Dermis blood vessel endothelial cell (primary cell): ENCODE results near the gene FAM3C. TPM values are rescaled to one million over a fixed set of nuclear protein-coding genes. Genes with fewer than 3 reads are reported as not detected.

Experiments
- DNase-seq: peaks from one replicate; pipeline ENCODE4 v3.0.0; 2010
- total RNA-seq: library from RNA; depleted of rRNA; stranded (reverse); fragments of >200 nt; gene quantifications from 2 replicates; pipeline ENCODE4 v1.2.3, GENCODE V29; 2014

The FAM3C gene
- total RNA-seq, 1 donor from 2014 or later: 39.8 TPM

- no peak for DNase-seq
Measured at GRCh38 chr7:121376979-121377378, 19.1 kb downstream of the FAM3C start.

DNA sequence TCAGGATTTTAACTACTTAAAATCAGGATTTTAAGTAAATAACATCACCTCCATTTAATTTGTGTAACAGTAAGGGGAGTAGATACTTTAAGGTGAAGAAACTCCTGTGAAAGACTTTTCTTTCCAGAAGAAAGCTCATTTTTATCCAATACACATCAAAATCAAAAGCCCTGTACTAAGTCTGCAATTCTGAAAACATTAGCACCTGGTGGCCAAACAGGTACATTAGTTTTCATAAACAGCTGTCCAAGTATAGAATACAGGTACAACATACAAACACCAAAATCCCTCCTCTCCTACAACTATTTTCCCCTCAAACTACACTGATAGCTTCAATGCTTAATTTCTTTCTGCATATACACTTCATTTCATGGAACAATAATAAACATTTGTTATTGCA, 22.9 kb downstream of the FAM3C start:
- DNase-seq: no peak

DNA sequence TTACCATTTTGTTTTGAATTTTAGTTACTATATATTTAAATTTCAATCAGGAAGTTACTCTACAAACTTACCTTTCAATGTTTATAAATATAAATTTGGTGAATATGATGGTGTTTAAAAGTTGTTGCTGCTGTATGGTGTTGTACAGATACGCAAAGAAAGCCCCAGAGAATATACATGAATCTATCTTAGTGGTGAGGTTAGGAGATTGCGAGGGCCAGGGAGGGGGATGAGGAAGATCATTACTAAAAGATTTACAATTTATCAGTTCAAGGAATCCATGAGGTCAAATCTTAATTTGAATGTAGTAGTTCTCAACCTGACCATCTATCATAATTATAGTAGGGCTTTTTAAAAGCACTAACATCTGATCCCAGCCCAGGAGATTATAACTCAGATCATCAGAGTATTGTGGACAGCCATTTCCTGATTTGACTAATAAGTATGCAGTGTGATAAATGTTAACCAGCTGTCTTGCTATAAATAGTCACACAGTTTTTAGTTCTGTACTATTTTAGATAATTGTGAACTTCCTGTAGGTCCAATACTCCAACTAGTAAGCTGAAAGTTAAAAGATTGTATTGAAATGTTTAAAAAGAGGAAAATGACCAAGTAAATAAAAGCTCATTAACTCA, 23.6 kb downstream of the FAM3C start:
- DNase-seq: peak; percentile 45

DNA sequence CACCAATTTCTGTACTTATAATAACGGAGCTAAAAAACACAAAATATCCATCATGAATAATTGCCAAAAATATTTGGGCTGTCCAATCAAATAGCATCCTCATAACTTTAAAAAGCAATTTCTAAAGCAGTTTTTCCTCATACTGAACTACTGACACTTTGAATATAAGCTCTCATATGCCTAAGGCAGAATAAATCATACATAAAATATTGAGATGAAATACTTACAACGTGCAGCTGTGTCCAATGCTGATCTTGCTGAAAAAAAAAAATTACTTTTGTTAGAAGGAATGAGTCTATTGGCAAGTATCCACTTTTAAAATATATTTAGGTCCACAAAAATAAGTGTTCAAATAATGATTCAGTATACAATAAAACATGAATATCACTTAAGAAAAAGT, 24.2 kb downstream of the FAM3C start:
- DNase-seq: no peak

DNA sequence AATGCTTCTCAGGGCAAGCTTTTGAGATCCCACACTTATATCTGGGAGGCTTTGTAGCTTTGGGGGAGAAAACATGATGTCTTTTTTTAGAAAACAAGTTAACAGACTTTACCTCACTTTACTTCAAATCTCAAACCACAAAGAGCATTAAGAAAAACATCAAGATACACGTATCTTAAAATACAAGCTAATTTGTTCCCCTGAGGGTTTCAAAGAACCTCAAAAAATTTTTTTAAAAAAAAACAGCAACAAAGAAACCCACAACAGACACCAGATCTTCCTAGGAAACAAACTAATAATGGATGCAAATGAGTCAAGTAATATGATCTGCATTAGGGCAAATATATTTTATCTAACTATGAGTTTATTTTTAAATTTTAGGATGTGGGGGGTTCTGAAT, 24.7 kb downstream of the FAM3C start:
- DNase-seq: no peak

GRCh38 chr7:121369462-121369861, 26.6 kb downstream of the FAM3C start:
- peak; percentile 46 for DNase-seq

DNA sequence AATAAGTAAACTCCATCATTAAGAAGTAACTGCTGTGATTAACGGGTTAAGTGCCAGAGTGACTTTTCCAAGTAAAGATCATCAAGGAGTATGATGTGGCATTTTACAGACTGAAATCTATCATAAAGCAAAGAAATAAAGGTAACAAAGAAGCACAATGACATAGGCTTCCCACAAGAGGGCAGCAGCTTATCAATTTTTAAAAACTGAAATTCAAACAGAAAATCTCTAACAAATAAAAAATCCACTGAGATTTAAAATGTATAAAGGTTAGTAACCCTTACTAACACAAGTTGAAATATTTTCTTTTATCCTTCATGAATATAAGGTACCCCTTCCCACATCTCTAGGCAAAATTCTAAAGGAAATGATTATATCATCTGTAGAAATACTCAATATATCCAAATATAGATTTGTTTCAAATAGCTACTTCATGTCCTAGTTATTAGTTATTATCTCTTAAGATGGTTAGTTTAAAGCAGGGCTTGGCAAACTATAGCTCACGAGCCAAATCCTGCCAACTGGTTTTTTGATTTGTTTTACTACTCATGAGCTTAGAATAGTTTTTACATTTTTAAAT, 29.2 kb downstream of the FAM3C start:
- peak; percentile 72 for DNase-seq

DNA sequence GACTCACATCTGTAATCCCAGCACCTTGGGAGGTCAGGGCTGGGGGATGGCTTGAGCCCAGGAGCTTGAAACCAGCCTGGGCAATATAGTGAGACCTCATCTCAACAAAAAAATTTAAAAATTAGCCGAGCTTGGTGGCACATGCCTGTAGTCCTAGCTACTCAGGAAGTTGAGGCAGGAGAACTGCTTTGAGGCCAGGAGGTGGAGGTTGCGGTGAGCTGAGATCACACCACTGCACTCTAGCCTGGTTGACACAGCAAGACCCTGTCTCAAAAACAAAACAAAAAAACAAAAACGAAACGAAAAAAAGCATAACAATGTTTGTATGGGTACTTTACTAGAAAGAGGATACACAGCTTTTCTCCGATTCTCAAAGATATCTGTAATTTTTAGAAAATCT, 35.5 kb downstream of the FAM3C start:
- no peak for DNase-seq

GRCh38 chr7:121355574-121355973, 40.5 kb downstream of the FAM3C start:
- no peak for DNase-seq

DNA sequence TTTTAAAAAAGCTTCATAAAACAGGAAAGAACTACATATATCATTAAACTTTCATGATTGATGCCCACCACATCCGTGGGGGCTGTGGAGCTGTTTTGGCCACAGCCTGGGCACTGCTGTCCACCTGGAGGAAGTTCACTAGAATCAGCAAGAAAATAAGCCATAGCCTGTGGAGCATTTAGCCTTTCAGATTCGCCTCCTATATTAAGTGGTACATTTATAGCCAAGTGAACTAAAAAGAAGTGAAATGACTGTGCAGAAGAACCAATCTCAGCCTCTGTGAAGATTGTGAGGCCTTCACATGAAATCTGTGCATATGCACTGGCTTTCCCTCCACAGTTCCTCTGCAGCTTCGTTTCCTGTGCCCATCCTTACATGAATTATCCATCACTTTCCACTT, 43.8 kb downstream of the FAM3C start:
- no peak for DNase-seq

- DNase-seq: no peak
Measured at GRCh38 chr7:121351682-121352081, 44.4 kb downstream of the FAM3C start.

GRCh38 chr7:121344497-121344896, 51.6 kb downstream of the FAM3C start:
- no peak for DNase-seq

- no peak for DNase-seq
Measured at GRCh38 chr7:121344093-121344492, 52.0 kb downstream of the FAM3C start.

DNA sequence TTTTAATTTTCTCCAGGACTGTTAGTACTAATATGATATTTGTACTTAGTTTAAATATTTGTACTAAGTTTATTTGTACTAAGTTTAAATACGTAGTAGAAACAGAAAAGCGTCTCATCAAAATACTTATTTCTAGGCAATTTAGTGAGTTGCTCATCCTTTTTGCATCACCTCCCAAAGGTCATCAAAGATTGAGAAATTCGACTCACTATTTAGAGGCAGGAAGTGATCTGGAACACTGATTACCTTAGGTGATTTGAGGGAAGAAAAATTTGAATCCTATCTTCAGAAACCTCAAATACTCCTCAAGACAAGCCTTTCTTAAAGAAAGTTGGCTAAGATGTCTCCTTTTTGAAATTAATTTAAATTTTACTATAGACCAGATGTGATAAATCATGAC, 52.8 kb downstream of the FAM3C start:
- no peak for DNase-seq

DNA sequence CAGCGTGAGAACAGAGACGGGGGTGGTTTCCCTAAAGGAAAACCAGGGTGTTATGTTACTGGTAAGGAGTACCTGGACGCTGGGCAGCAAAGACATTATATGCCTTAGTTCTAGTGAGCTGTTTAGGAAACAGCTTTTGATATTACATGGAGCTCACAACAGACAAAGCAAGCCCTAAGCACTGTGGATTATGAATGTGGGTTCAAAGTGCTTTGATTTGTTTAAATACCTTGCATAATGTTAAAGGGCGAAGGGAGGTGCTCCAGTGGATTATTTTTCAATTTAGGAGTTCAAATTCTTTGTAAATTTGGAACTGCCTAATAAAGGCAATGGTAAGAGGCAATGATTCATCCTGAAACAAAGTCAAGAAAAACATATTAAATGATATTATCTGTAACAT, 53.5 kb downstream of the FAM3C start:
- DNase-seq: no peak

DNA sequence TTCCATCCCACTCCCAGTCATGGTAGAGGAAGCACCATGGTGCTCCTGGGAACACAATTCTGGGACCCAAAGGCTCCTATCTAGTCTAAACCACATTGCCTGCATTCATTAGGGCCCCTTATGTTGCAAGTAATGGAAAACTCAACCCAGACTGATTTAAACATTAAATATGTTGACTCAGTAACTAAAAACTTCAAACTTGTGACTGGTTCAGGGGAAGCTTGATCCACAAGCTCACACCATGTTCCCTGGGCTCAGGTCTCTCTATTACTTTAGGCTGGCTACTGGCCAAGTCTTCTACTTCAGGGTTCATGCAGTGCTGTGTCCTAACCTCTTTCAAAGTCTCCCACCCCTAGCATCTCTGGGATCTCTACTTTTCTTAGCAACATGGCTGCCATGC, 54.2 kb downstream of the FAM3C start:
- DNase-seq: no peak

GRCh38 chr7:121339082-121339481, 57.0 kb downstream of the FAM3C start:
- no peak for DNase-seq

- no peak for DNase-seq
Measured at GRCh38 chr7:121337398-121337797, 58.7 kb downstream of the FAM3C start.

GRCh38 chr7:121336579-121336978, 59.5 kb downstream of the FAM3C start:
- DNase-seq: no peak

DNA sequence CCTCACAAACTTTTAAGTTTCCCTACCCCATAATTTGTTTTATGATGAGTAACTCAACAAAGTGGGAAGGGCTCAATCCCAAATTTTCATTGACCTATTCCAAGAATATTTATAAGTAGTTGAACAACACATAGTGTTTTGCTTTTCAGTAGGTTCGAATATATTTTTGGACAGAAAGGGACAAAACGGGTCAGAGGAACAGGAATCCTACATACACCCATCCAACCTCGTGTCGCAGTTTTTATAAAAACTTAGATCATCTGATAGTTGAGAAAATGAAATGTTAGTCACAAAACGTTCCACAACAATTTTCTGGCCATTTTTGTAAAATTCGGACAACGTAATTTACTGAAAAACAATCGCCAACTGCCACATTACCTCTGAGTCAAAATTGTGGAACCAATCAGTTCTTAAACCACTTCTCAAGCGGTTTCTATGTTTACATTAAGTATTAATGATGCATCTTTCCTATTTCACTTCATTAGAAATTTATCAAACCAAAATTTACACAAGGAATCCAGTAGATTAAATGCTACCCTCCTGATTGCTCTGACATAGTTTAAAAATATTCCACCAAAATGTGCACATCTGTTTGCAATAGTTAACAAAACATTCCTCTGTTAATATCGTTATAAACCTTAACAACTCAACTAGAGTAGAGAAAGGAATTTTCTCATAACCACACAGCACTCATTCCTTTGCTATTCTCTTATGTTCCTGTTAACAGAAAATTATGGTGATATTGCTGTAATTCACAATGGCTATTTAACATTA, 61.0 kb downstream of the FAM3C start:
- no peak for DNase-seq

DNA sequence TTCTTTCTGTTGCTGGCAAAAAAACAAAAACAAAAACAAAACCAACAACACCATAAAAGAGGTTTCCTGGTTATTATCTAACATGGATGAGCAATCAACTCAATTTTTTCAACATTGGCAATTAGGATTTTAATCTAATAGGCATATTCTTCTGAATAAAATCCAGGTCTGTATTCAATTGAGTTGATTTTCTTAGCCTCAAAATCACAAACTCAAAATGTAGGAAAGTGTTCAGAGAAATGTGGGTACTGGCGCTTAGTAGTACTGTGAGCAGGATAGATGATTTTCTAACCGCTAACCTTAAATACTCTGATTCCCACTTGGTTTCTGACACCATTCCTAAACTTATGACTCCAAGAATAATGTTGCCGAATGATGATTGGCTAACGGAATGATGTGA, 61.7 kb downstream of the FAM3C start:
- no peak for DNase-seq

DNA sequence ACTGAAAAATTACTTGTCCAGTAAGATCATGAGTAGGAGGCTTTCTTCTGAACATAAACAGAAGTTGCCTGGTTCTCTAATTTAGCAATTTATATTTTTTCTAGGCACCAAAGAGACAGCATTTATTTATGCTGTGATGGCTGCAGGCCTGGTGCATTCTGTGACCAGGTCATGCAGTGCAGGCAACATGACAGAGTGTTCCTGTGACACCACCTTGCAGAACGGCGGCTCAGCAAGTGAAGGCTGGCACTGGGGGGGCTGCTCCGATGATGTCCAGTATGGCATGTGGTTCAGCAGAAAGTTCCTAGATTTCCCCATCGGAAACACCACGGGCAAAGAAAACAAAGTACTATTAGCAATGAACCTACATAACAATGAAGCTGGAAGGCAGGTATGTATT, 64.5 kb downstream of the FAM3C start:
- no peak for DNase-seq

GRCh38 chr7:121331048-121331447, 65.1 kb downstream of the FAM3C start:
- no peak for DNase-seq
